Cardiac muscle cell (in vitro differentiated cells and primary cell): ENCODE measurements around the gene RNF2. TPM values are rescaled to one million over a fixed set of nuclear protein-coding genes. Genes with fewer than 3 reads are reported as not detected.

Experiments used
- DNase-seq, 2 donors: peaks; one replicate each; pipeline versions ENCODE4 v3.0.0 to v3.0.0-alpha.2; 2010 to 2017; ENCODE audit warnings: low read depth in 1 of 2, low spot score in 1 of 2
- H3K27ac ChIP-seq: fragments of 200-600 bp; sonication (generic); 2 replicates; pipeline ENCODE4 v1.5.1; 2016
- H3K27me3 ChIP-seq: fragments of 200-600 bp; sonication (generic); 2 replicates; pipeline ENCODE4 v1.6.0; 2016; ENCODE audit warnings: control low read depth
- H3K36me3 ChIP-seq: fragments of 200-600 bp; sonication (generic); 2 replicates; pipeline ENCODE4 v1.5.1; 2016; ENCODE audit warnings: control low read depth
- H3K4me1 ChIP-seq: fragments of 200-600 bp; sonication (generic); 2 replicates; pipeline ENCODE4 v1.8.1; 2017; ENCODE audit warnings: low read depth, mild to moderate bottlenecking, mixed run types
- H3K4me3 ChIP-seq: fragments of 200-600 bp; sonication (generic); 2 replicates; pipeline ENCODE4 v1.5.1; 2016; ENCODE audit warnings: mild to moderate bottlenecking
- H3K9me3 ChIP-seq: fragments of 200-600 bp; sonication (generic); 2 replicates; pipeline ENCODE4 v1.5.1; 2017; ENCODE audit warnings: low read depth, mild to moderate bottlenecking, control low read depth
- polyA plus RNA-seq: library from polyadenylated mRNA; unstranded; fragments of >200 nt; fragmentation: Nextera tagmentation; extraction: Ambion mirVana; gene quantifications from 2 replicates; pipeline ENCODE4 v1.2.1, GENCODE V29; 2016
- total RNA-seq: library from RNA; depleted of rRNA; stranded (reverse); fragments of >200 nt; gene quantifications from 2 replicates; pipeline ENCODE4 v1.2.3, GENCODE V29; 2016
- TF ChIP-seq, protein P1 (sequence below): IDR thresholded peaks from 2 replicates; pipeline ENCODE4 v1.5.1; 2012; ENCODE audit warnings: low read depth, mild to moderate bottlenecking, low read length

RNF2 gene
- total and polyA plus RNA-seq, 2 experiments from 2014 or later = 20.0 to 27.4 TPM

DNA sequence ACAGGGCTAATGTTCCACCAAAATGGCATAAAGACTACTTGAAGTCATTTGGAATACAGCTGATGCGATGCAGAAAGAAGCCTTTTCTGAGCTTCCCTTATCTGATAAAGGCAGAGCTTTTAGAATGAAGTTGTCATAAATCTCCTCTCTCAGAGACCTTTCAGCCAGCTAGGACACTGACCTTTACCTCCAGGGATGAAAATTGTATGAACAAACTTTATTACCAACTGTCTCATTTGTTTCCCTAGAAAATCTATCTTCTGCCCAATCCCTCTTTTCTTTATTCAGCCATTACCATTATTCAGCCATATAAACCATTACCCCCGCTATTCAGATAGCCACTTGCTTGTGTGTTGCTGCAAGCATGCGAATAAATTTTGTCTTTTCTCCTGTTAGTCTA, 29.7 kb upstream of the RNF2 start:
- H3K9me3 ChIP-seq = no peaks in the 10 kb centered on the region
- no peak overlapping the region for H3K27ac ChIP-seq
- H3K4me1 ChIP-seq = no peaks in the 10 kb centered on the region
- no peak overlapping the region for H3K4me3 ChIP-seq
- H3K36me3 ChIP-seq = no peaks in the 10 kb centered on the region
- DNase-seq = no peak
- TF ChIP-seq, protein P1, sequence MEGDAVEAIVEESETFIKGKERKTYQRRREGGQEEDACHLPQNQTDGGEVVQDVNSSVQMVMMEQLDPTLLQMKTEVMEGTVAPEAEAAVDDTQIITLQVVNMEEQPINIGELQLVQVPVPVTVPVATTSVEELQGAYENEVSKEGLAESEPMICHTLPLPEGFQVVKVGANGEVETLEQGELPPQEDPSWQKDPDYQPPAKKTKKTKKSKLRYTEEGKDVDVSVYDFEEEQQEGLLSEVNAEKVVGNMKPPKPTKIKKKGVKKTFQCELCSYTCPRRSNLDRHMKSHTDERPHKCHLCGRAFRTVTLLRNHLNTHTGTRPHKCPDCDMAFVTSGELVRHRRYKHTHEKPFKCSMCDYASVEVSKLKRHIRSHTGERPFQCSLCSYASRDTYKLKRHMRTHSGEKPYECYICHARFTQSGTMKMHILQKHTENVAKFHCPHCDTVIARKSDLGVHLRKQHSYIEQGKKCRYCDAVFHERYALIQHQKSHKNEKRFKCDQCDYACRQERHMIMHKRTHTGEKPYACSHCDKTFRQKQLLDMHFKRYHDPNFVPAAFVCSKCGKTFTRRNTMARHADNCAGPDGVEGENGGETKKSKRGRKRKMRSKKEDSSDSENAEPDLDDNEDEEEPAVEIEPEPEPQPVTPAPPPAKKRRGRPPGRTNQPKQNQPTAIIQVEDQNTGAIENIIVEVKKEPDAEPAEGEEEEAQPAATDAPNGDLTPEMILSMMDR = no peak
- H3K27me3 ChIP-seq = peaks cover 88% of the 10 kb centered on the region

DNA sequence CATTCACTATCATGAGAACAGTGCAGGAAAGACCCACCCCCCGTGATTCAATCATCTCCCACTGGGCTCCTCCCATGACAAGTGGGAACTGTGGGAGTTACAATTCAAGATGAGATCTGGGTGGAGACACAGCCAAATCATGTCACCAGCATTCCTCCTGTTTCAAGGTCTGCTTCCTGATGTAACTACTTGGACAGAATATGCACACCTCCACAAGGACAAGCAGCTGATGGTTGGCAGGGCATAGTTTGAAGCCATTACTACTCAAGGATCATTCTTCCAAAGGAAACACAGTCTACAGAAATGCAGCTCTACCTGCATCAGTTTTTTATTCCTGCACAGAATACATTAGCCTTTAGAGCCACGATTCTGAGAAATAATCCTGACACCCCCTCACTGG, 28.5 kb upstream of the RNF2 start:
- no peak overlapping the region for H3K4me3 ChIP-seq
- TF ChIP-seq, protein P1 = no peak
- H3K27me3 ChIP-seq = peaks cover 88% of the 10 kb centered on the region
- DNase-seq = peak in 1 of 2 donors; percentile 23
- no peaks in the 10 kb centered on the region for H3K36me3 ChIP-seq
- no peak overlapping the region for H3K27ac ChIP-seq
- H3K4me1 ChIP-seq = no peaks in the 10 kb centered on the region
- H3K9me3 ChIP-seq = no peaks in the 10 kb centered on the region

DNA sequence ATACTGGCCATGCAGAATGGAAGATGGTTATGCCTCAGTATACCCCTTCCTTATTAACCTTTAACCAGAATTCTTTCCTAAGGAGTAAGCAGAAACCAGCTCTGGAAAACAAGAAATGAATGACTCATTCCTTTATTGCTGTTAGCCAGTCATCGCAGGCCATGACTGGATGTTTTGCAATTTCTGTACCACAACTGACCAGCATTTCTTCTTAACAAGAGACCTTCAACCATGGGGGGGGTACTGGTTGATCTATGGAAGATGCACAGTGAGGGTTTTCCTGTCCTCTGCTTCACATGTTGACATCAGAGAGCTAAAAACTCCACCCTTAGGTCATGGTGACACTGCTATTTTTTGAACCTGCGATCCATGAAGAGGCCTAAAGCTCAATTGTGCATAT, 28.0 kb upstream of the RNF2 start:
- TF ChIP-seq, protein P1 = no peak
- Histone ChIP-seq H3K9me3 (no peaks in the 10 kb centered on the region), H3K27ac (no peak overlapping the region), H3K36me3 (no peaks in the 10 kb centered on the region), H3K27me3 (peaks cover 88% of the 10 kb centered on the region), H3K4me3 (no peak overlapping the region), H3K4me1 (no peaks in the 10 kb centered on the region)
- DNase-seq = peak in 1 of 2 donors; percentile 90

DNA sequence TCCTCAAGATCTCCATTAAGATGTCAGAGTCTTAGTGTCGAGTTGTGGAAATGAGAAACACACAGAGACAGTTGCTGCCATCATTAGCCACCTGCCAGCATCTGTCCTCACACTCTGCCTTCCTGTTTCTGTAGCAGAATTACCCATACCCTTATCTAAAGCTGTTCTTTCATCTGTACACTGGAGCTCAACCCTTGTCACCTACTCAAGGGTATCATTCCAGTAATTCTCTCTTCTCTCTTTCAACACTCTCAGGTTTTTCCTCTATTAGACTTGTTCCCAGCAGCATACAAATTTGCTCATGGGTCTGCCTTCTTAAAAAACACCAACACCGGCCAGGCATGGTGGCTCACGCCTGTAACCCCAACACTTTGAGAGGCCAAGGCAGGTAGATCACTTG, 27.4 kb upstream of the RNF2 start:
- no peak overlapping the region for H3K27ac ChIP-seq
- no peaks in the 10 kb centered on the region for H3K4me1 ChIP-seq
- no peak overlapping the region for H3K4me3 ChIP-seq
- peaks cover 88% of the 10 kb centered on the region for H3K27me3 ChIP-seq
- TF ChIP-seq, protein P1 = no peak
- no peaks in the 10 kb centered on the region for H3K36me3 ChIP-seq
- no peaks in the 10 kb centered on the region for H3K9me3 ChIP-seq
- DNase-seq = peak in 1 of 2 donors; percentile 64

DNA sequence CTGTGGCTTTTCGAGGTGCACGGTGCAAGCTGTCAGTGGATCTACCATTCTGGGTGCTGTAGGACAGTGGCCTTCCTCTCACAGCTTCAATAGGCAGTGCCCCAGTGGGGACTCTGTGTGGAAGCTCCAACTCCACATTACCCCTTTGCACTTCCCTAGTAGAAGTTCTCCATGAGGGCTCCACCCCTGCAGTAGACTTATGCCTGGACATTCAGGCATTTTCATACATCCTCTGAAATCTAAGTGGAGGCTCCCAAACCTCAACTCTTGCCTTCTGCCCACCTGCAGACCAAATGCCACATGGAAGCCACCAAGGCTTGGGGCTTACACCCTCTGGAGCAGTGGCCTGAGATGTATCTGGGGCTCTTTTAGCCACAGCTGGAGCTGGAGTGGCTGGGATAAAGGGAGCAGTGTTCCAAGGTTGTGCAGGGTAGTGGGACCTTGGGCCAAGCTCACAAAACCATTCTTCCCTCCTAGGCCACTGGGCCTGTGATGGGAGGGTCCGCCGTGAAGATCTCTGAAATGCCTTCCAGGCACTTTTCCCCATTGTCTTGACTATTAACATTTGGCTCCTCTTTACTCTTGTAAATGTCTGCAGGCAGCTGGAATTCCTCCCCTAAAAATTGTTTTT, 18.0 kb upstream of the RNF2 start:
- no peaks in the 10 kb centered on the region for H3K36me3 ChIP-seq
- H3K9me3 ChIP-seq = peaks cover 4% of the 10 kb centered on the region
- H3K4me3 ChIP-seq = no peak overlapping the region
- peaks cover 23% of the 10 kb centered on the region for H3K27me3 ChIP-seq
- TF ChIP-seq, protein P1 = no peak
- no peaks in the 10 kb centered on the region for H3K4me1 ChIP-seq
- no peak for DNase-seq
- no peak overlapping the region for H3K27ac ChIP-seq
